A549 (cell line): ENCODE data around the gene SNUPN. TPM values are rescaled to one million over a fixed set of nuclear protein-coding genes. Genes with fewer than 3 reads are reported as not detected.

Experiments used
- ATAC-seq, 2 experiments: fragments of 200-7000 bp in 1 of 2; fragments of >200 bp in 1 of 2; cut with Nextera tagmentation in 1 of 2; cut with Tn5 transposase in 1 of 2; 3 replicates each; pipeline versions ENCODE4 v1.8.0 to v1.9.1; 2018 to 2020; ENCODE audit warnings: mild to moderate bottlenecking in 1 of 2, moderate library complexity in 1 of 2
- CTCF ChIA-PET: fragments of 300-600 bp; sonication (Branson Sonifier 250); formaldehyde crosslinking; extraction: SDS; loops from one replicate; lab custom pipeline; 2021; ENCODE audit warnings: antibody characterized with exemption, inconsistent platforms; lab: Yijun Ruan, JAX
- POLR2A ChIA-PET: fragments of 350-600 bp; formaldehyde crosslinking; extraction: SDS; loops from one replicate; lab custom pipeline; 2021; ENCODE audit warnings: antibody characterized with exemption, inconsistent platforms; lab: Yijun Ruan, JAX
- DNase-seq, 2 experiments: peaks; one replicate each; pipeline versions ENCODE4 v3.0.0 to v3.0.0-alpha.2; 2011 to 2016; ENCODE audit warnings: low read depth in 1 of 2, low spot score in 1 of 2
- FAIRE-seq: peaks from 2 replicates; lab custom pipeline; 2011; peaks lifted over from hg19 to GRCh38; lab: Jason Lieb, UNC
- H3K27ac ChIP-seq, 2 experiments: fragments of >200 bp; sonication (Bioruptor Twin); formaldehyde crosslinking; 3 replicates each; pipeline ENCODE4 v1.5.1; 2016 to 2017
- H3K4me1 ChIP-seq: fragments of >200 bp; sonication (Bioruptor Twin); formaldehyde crosslinking; 3 replicates; pipeline ENCODE4 v1.6.1; 2016
- H3K4me2 ChIP-seq: fragments of >200 bp; sonication (Bioruptor Twin); formaldehyde crosslinking; 3 replicates; pipeline ENCODE4 v1.6.1; 2016
- H3K4me3 ChIP-seq: fragments of >200 bp; sonication (Bioruptor Twin); formaldehyde crosslinking; 3 replicates; pipeline ENCODE4 v1.5.1; 2016
- H3K9me3 ChIP-seq: fragments of >200 bp; sonication (Bioruptor Twin); formaldehyde crosslinking; 3 replicates; pipeline ENCODE4 v1.6.1; 2016
- CBX8 ChIP-seq: fragments of 200-600 bp; sonication (generic); IDR thresholded peaks from 2 replicates; pipeline ENCODE4 v1.6.1; 2016
- CEBPB ChIP-seq, 2 experiments: fragments of >200 bp in 1 of 2; sonication (Bioruptor Twin) in 1 of 2; formaldehyde crosslinking in 1 of 2; IDR thresholded peaks; 2 replicates each; pipeline ENCODE4 v1.6.1; 2012 to 2016
- CHD2 ChIP-seq: fragments of 150-350 bp; IDR thresholded peaks from 2 replicates; pipeline ENCODE4 v1.6.1; 2014; ENCODE audit warnings: low read length; ENCODE audit not compliant: partially characterized antibody
- EHMT2 ChIP-seq: fragments of 200-600 bp; sonication (generic); IDR thresholded peaks from 2 replicates; pipeline ENCODE4 v1.6.1; 2016; ENCODE audit warnings: antibody characterized with exemption, low read depth, mild to moderate bottlenecking, moderate library complexity
- ELK1 ChIP-seq: fragments of 150-350 bp; IDR thresholded peaks from 2 replicates; pipeline ENCODE4 v1.6.1; 2014; ENCODE audit warnings: low read depth, mild to moderate bottlenecking, low read length
- FOSB ChIP-seq: fragments of 250-450 bp; sonication (Bioruptor Pico); IDR thresholded peaks from 2 replicates; pipeline ENCODE4 v1.5.0; 2020; ENCODE audit warnings: mild to moderate bottlenecking, moderate library complexity
- FOSL2 ChIP-seq, 2 experiments: fragments of 450-650 bp in 1 of 2; fragments of >200 bp in 1 of 2; sonication (Bioruptor Twin) in 1 of 2; formaldehyde crosslinking; IDR thresholded peaks; 2 replicates each; pipeline versions ENCODE4 v1.5.0 to v1.6.1; 2016 to 2020; ENCODE audit warnings: mild to moderate bottlenecking in 1 of 2, moderate library complexity in 1 of 2
- FOXS1 ChIP-seq: fragments of 250-450 bp; sonication (Bioruptor Pico); IDR thresholded peaks from 2 replicates; pipeline ENCODE4 v1.5.0; 2020; ENCODE audit warnings: mild to moderate bottlenecking, moderate library complexity
- GATA3 ChIP-seq: IDR thresholded peaks from 2 replicates; pipeline ENCODE4 v1.6.1; 2012; ENCODE audit warnings: borderline replicate concordance
- HDAC2 ChIP-seq: fragments of 200-600 bp; sonication (generic); IDR thresholded peaks from 2 replicates; pipeline ENCODE4 v1.6.1; 2016
- HEYL ChIP-seq: fragments of 250-450 bp; sonication (Bioruptor Pico); IDR thresholded peaks from 2 replicates; pipeline ENCODE4 v1.8.0; 2021; ENCODE audit warnings: mild to moderate bottlenecking, moderate library complexity
- HOXA7 ChIP-seq: fragments of 250-450 bp; sonication (Bioruptor Pico); IDR thresholded peaks from 2 replicates; pipeline ENCODE4 v1.5.0; 2020; ENCODE audit warnings: mild to moderate bottlenecking, moderate library complexity
- JUNB ChIP-seq: fragments of >200 bp; sonication (Bioruptor Twin); formaldehyde crosslinking; IDR thresholded peaks from 2 replicates; pipeline ENCODE4 v1.6.1; 2016
- KDM1A ChIP-seq: fragments of 200-600 bp; sonication (generic); IDR thresholded peaks from 2 replicates; pipeline ENCODE4 v1.6.1; 2016; ENCODE audit warnings: low read depth, mild to moderate bottlenecking
- MAFK ChIP-seq: fragments of 450-650 bp; IDR thresholded peaks from 2 replicates; pipeline ENCODE4 v1.6.1; 2014; ENCODE audit not compliant: partially characterized antibody
- MYC ChIP-seq: IDR thresholded peaks from 2 replicates; pipeline ENCODE4 v1.6.1; 2012; ENCODE audit warnings: mild to moderate bottlenecking, inconsistent platforms, low read length, improper control_type of control experiment, borderline replicate concordance
- NFE2L2 ChIP-seq: fragments of 150-350 bp; conservative IDR thresholded peaks from 2 replicates; pipeline ENCODE4 v1.6.1; 2014; ENCODE audit warnings: low read length
- NPAS2 ChIP-seq: fragments of 250-450 bp; sonication (Bioruptor Pico); IDR thresholded peaks from 2 replicates; pipeline ENCODE4 v1.8.0; 2022; ENCODE audit warnings: mild to moderate bottlenecking, moderate library complexity, borderline replicate concordance
- POLR2A ChIP-seq: IDR thresholded peaks from 2 replicates; pipeline ENCODE4 v1.6.1; 2012; ENCODE audit warnings: mild to moderate bottlenecking, low read length
- POLR2AphosphoS2 ChIP-seq: conservative IDR thresholded peaks from 2 replicates; pipeline ENCODE4 v1.6.1; 2012; ENCODE audit warnings: low read length, improper control_type of control experiment, inconsistent platforms
- RAD21 ChIP-seq, 2 experiments: fragments of >200 bp in 1 of 2; sonication (Bioruptor Twin) in 1 of 2; formaldehyde crosslinking in 1 of 2; IDR thresholded peaks in 1 of 2; conservative IDR thresholded peaks in 1 of 2; 2 replicates in 1 of 2; 3 replicates in 1 of 2; pipeline ENCODE4 v1.6.1; 2012 to 2018; ENCODE audit warnings: inconsistent platforms in 1 of 2
- RARB ChIP-seq: fragments of 250-450 bp; sonication (Bioruptor Pico); IDR thresholded peaks from 2 replicates; pipeline ENCODE4 v1.8.0; 2021; ENCODE audit warnings: mild to moderate bottlenecking, moderate library complexity
- RFX5 ChIP-seq: fragments of 450-650 bp; IDR thresholded peaks from 2 replicates; pipeline ENCODE4 v1.7.1; 2014; ENCODE audit warnings: antibody characterized with exemption, mild to moderate bottlenecking, moderate library complexity
- SMC3 ChIP-seq: fragments of >200 bp; sonication (Bioruptor Twin); formaldehyde crosslinking; IDR thresholded peaks from 3 replicates; pipeline ENCODE4 v1.6.1; 2018; ENCODE audit warnings: inconsistent platforms
- SREBF2 ChIP-seq: fragments of 450-650 bp; IDR thresholded peaks from 2 replicates; pipeline ENCODE4 v1.6.1; 2014; ENCODE audit warnings: mild to moderate bottlenecking, moderate library complexity
- TP53 ChIP-seq: fragments of 250-450 bp; sonication (Bioruptor Pico); IDR thresholded peaks from 2 replicates; pipeline ENCODE4 v1.5.0; 2021; ENCODE audit warnings: mild to moderate bottlenecking, moderate library complexity
- ZFP36 ChIP-seq: fragments of 450-650 bp; IDR thresholded peaks from 2 replicates; pipeline ENCODE4 v1.6.1; 2014; ENCODE audit warnings: borderline replicate concordance; ENCODE audit not compliant: partially characterized antibody
- ZNF302 ChIP-seq: fragments of 250-450 bp; sonication (Bioruptor Pico); IDR thresholded peaks from 2 replicates; pipeline ENCODE4 v1.9.0; 2021; ENCODE audit warnings: inconsistent platforms, mild to moderate bottlenecking, moderate library complexity
- WGBS: methylation state at CpG from one replicate; pipeline ENCODE4 v1.1.6; 2017; ENCODE audit errors: missing lambda C conversion rate; 5-methylcytosine and 5-hydroxymethylcytosine counted together
- polyA plus RNA-seq, 4 experiments: library from polyadenylated mRNA; depleted of rRNA in 3 of 4; stranded (reverse); fragments of >200 nt; fragmentation: RNase III in 1 of 4; extraction: RNeasy Plus Mini Kit Qiagen cat#74134 plus additional on column Dnase treatment in 1 of 4; gene quantifications; 2 replicates in 3 of 4; 3 replicates in 1 of 4; pipeline ENCODE4 v1.2.3, GENCODE V29; 2011 to 2017
- TF ChIP-seq, protein P1 (sequence below): fragments of >200 bp; sonication (Bioruptor Twin); formaldehyde crosslinking; IDR thresholded peaks from 2 replicates; pipeline ENCODE4 v1.6.1; 2016
- TF ChIP-seq, protein P2 (sequence below): IDR thresholded peaks from 2 replicates; pipeline ENCODE4 v1.6.1; 2012
- TF ChIP-seq, protein P3 (sequence below): fragments of 450-650 bp; IDR thresholded peaks from 2 replicates; pipeline ENCODE4 v1.6.1; 2014; ENCODE audit warnings: antibody characterized with exemption
- TF ChIP-seq, protein P4 (sequence below): fragments of >200 bp; sonication (Bioruptor Twin); formaldehyde crosslinking; IDR thresholded peaks from 3 replicates; pipeline ENCODE4 v1.6.1; 2016
- TF ChIP-seq, protein P5 (sequence below): IDR thresholded peaks from 2 replicates; pipeline ENCODE4 v1.6.1; 2012; ENCODE audit warnings: low read depth, borderline replicate concordance
- TF ChIP-seq, protein P6 (sequence below): fragments of 250-450 bp; sonication (Bioruptor Pico); IDR thresholded peaks from 2 replicates; pipeline ENCODE4 v1.5.0; 2020; ENCODE audit warnings: low read depth, mild to moderate bottlenecking, moderate library complexity

SNUPN gene
- polyA plus RNA-seq, 2 of the 4 experiments (the other 2 are of a cell fraction), result 29.2 to 38.5 TPM

- WGBS, result 3% methylated on average over 36 of the region's 83 CpGs
- peak; percentile 99 for DNase-seq
- peak; percentile 77 for FAIRE-seq
- H3K9me3 ChIP-seq, result no peaks in the 10 kb centered on the region
- peak within 1 kb of the TSS; percentile 91 for H3K4me2 ChIP-seq
- POLR2A ChIA-PET, result interaction anchor here (0.5 to 4.4 kb wide), 23 partner anchors 8 to 671 kb away, joined by 3 to 94 read pairs (median 6); partner anchors contain the start of genes MAN2C1, PTPN9, SIN3A and SNUPN
- peaks cover 18% of the 10 kb centered on the region for H3K4me1 ChIP-seq
- H3K4me3 ChIP-seq, result peak within 1 kb of the TSS; percentile 67
- peak within 1 kb of the TSS; percentile 91 to 94 for H3K27ac ChIP-seq
- CTCF ChIA-PET, result interaction anchor here (0.9 to 19.9 kb wide), 22 partner anchors 10 to 572 kb away, joined by 3 to 394 read pairs (median 5); partner anchors contain the start of genes MAN2C1, SNUPN and SNX33
- ATAC-seq, result peak; percentile 89 to 95
- TF ChIP-seq FOSB (no peak), JUNB (no peak), TP53 (CRISPR knock-in tag) (no peak), CEBPB (IDR thresholded peaks at IDR 0.05) (no peak), CHD2 (peak; percentile 92), ZFP36 (no peak), KDM1A (no peak), GATA3 (no peak; the same call in 1 of the 2 replicates), HDAC2 (no peak), CBX8 (no peak), HEYL (CRISPR knock-in tag) (no peak), MAFK (no peak), NFE2L2 (no peak), HOXA7 (CRISPR knock-in tag) (no peak), FOXS1 (CRISPR knock-in tag) (no peak), NPAS2 (CRISPR knock-in tag) (no peak), RFX5 (peak; percentile 55; the same call in 1 of the 2 replicates), FOSL2 (IDR thresholded peaks at IDR 0.05) (no peak), FOSL2 (CRISPR knock-in tag; IDR thresholded peaks at IDR 0.05) (no peak), ELK1 (no peak), RARB (CRISPR knock-in tag) (no peak), ZNF302 (CRISPR knock-in tag) (no peak), SMC3 (no peak), EHMT2 (no peak), SREBF2 (no peak; the same call in 1 of the 2 replicates), RAD21 (conservative IDR thresholded peaks at IDR 0.05 in 1 of 2, IDR thresholded peaks at IDR 0.05 in 1 of 2) (no peak), POLR2A (peak; percentile 96), MYC (0 out of 2 replicates have a peak, but pooled peaks have one; percentile 15), POLR2AphosphoS2 (no peak)
- TF ChIP-seq, protein P1, sequence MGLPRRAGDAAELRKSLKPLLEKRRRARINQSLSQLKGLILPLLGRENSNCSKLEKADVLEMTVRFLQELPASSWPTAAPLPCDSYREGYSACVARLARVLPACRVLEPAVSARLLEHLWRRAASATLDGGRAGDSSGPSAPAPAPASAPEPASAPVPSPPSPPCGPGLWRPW, result no peak
- TF ChIP-seq, protein P2, sequence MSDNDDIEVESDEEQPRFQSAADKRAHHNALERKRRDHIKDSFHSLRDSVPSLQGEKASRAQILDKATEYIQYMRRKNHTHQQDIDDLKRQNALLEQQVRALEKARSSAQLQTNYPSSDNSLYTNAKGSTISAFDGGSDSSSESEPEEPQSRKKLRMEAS, result peak; percentile 96
- TF ChIP-seq, protein P3, sequence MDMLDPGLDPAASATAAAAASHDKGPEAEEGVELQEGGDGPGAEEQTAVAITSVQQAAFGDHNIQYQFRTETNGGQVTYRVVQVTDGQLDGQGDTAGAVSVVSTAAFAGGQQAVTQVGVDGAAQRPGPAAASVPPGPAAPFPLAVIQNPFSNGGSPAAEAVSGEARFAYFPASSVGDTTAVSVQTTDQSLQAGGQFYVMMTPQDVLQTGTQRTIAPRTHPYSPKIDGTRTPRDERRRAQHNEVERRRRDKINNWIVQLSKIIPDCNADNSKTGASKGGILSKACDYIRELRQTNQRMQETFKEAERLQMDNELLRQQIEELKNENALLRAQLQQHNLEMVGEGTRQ, result peak; percentile 67
- TF ChIP-seq, protein P4, sequence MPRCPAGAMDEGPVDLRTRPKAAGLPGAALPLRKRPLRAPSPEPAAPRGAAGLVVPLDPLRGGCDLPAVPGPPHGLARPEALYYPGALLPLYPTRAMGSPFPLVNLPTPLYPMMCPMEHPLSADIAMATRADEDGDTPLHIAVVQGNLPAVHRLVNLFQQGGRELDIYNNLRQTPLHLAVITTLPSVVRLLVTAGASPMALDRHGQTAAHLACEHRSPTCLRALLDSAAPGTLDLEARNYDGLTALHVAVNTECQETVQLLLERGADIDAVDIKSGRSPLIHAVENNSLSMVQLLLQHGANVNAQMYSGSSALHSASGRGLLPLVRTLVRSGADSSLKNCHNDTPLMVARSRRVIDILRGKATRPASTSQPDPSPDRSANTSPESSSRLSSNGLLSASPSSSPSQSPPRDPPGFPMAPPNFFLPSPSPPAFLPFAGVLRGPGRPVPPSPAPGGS, result peak; percentile 93
- TF ChIP-seq, protein P5, sequence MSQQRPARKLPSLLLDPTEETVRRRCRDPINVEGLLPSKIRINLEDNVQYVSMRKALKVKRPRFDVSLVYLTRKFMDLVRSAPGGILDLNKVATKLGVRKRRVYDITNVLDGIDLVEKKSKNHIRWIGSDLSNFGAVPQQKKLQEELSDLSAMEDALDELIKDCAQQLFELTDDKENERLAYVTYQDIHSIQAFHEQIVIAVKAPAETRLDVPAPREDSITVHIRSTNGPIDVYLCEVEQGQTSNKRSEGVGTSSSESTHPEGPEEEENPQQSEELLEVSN, result peak; percentile 76
- TF ChIP-seq, protein P6, sequence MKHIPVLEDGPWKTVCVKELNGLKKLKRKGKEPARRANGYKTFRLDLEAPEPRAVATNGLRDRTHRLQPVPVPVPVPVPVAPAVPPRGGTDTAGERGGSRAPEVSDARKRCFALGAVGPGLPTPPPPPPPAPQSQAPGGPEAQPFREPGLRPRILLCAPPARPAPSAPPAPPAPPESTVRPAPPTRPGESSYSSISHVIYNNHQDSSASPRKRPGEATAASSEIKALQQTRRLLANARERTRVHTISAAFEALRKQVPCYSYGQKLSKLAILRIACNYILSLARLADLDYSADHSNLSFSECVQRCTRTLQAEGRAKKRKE, result no peak
Measured at GRCh38 chr15:75639709-75640482, 14.4 kb upstream of the SNUPN start, which contains the start of gene IMP3. IMP3 (minus strand) TSS chr15:75640224; CDS start chr15:75640168, 56 bp downstream.
